HepG2 (cell line): Measurements from ENCODE around the gene SLC6A16. TPM values are rescaled to one million over a fixed set of nuclear protein-coding genes. Genes with fewer than 3 reads are reported as not detected.
A peak's percentile ranks its signal among the peaks of the same experiment; 100 is the strongest.

Experiments used
- ATAC-seq: fragments of 200-7000 bp; cut with Tn5 transposase; 3 replicates; pipeline ENCODE4 v1.9.1; 2020; ENCODE audit warnings: mild to moderate bottlenecking, moderate library complexity
- BruUV-seq: library from RNA; stranded (reverse); fragments of 400-500 nt; replicated peaks from 2 replicates; lab custom pipeline; 2021; lab: Mats Ljungman, UMichigan
- CTCF ChIA-PET: fragments of 300-600 bp; formaldehyde crosslinking; extraction: SDS; loops from one replicate; lab custom pipeline; 2021; ENCODE audit warnings: low total read pairs, inconsistent platforms, low intra/inter-chr PET ratio; lab: Yijun Ruan, JAX
- POLR2A ChIA-PET: fragments of 350-600 bp; sonication (Branson Sonifier 250); formaldehyde crosslinking; loops from one replicate; lab custom pipeline; 2020; ENCODE audit warnings: antibody characterized with exemption, inconsistent platforms; lab: Yijun Ruan, JAX
- DNase-seq: peaks from one replicate; pipeline ENCODE4 v3.0.0-alpha.2; 2015; ENCODE audit warnings: low spot score
- FAIRE-seq: peaks from 3 replicates; lab custom pipeline; 2011; peaks lifted over from hg19 to GRCh38; lab: Jason Lieb, UNC
- H2AFZ ChIP-seq: one replicate; pipeline ENCODE4 v1.6.1; 2011; ENCODE audit warnings: low read length, inconsistent platforms
- H3K27ac ChIP-seq: fragments of 300-600 bp; 3 replicates; pipeline ENCODE4 v1.8.0; 2011; ENCODE audit warnings: mixed run types, mild to moderate bottlenecking, mixed read lengths, low read length, inconsistent platforms; ENCODE audit not compliant: insufficient read depth; ENCODE audit errors: extremely low read length
- H3K27me3 ChIP-seq, 2 experiments: fragments of 200-600 bp in 1 of 2; 2 replicates in 1 of 2; 3 replicates in 1 of 2; pipeline versions ENCODE4 v1.6.0 to v1.8.0; 2011; ENCODE audit warnings: low read length in 2 of 2, mild to moderate bottlenecking in 2 of 2, moderate library complexity in 2 of 2, inconsistent platforms in 1 of 2; ENCODE audit not compliant: insufficient read depth in 2 of 2, control insufficient read depth in 1 of 2
- H3K36me3 ChIP-seq, 2 experiments: fragments of 200-600 bp in 1 of 2; replicated peaks in 1 of 2; 2 replicates in 1 of 2; 3 replicates in 1 of 2; pipeline versions ENCODE4 v1.5.1 to v1.8.0; 2011; ENCODE audit warnings: low read length in 2 of 2, inconsistent platforms in 1 of 2; ENCODE audit not compliant: insufficient read depth in 2 of 2, control insufficient read depth in 1 of 2
- H3K4me1 ChIP-seq: 2 replicates; pipeline ENCODE4 v1.5.1; 2012; ENCODE audit warnings: low read length, inconsistent platforms; ENCODE audit not compliant: insufficient read depth
- H3K4me2 ChIP-seq: 2 replicates; pipeline ENCODE4 v1.6.0; 2011; ENCODE audit warnings: low read depth, low read length, inconsistent platforms
- H3K4me3 ChIP-seq, 3 experiments: fragments of 200-600 bp in 1 of 3; sonication (generic), shearing (Covaris generic) in 1 of 3; replicated peaks in 1 of 3; 2 replicates each; pipeline ENCODE4 v1.5.1; 2011 to 2016; ENCODE audit warnings: low read length in 3 of 3, inconsistent platforms in 2 of 3, low read depth in 2 of 3, mild to moderate bottlenecking in 2 of 3, control low read depth in 1 of 3, mixed read lengths in 1 of 3; ENCODE audit not compliant: insufficient read depth in 1 of 3
- H3K79me2 ChIP-seq: one replicate; pipeline ENCODE4 v1.6.1; 2011; ENCODE audit warnings: low read length, inconsistent platforms; ENCODE audit not compliant: insufficient read depth
- H3K9ac ChIP-seq: 2 replicates; pipeline ENCODE4 v1.6.0; 2011; ENCODE audit warnings: mild to moderate bottlenecking, low read depth, low read length, inconsistent platforms; ENCODE audit not compliant: insufficient read depth
- H3K9me3 ChIP-seq: 2 replicates; pipeline ENCODE4 v1.5.1; 2012; ENCODE audit warnings: mild to moderate bottlenecking, low read length
- H4K20me1 ChIP-seq: 2 replicates; pipeline ENCODE4 v1.6.0; 2011; ENCODE audit warnings: inconsistent platforms, mild to moderate bottlenecking, low read length, moderate library complexity; ENCODE audit not compliant: insufficient read depth
- ATF7 ChIP-seq, 2 experiments: fragments of 450-650 bp in 1 of 2; sonication (generic) in 1 of 2; formaldehyde crosslinking in 1 of 2; IDR thresholded peaks; 2 replicates each; pipeline versions ENCODE4 v1.4.0 to v1.6.1; 2016 to 2020; ENCODE audit warnings: antibody characterized with exemption in 1 of 2, mild to moderate bottlenecking in 1 of 2, missing genetic modification reagents in 1 of 2
- CEBPB ChIP-seq: IDR thresholded peaks from 2 replicates; pipeline ENCODE4 v1.6.1; 2011; ENCODE audit warnings: low read depth, low read length, improper control_type of control experiment, borderline replicate concordance
- TEAD3 ChIP-seq: optimal IDR thresholded peaks from 2 replicates; pipeline ENCODE3; 2016; ENCODE audit warnings: borderline replicate concordance
- ZNF562 ChIP-seq: sonication (generic); formaldehyde crosslinking; IDR thresholded peaks from 2 replicates; pipeline ENCODE4 v1.8.0; 2022; ENCODE audit warnings: missing genetic modification reagents, borderline replicate concordance
- WGBS: methylation state at CpG from one replicate; pipeline ENCODE4 v1.1.6; 2017; ENCODE audit warnings: low lambda C conversion rate; 5-methylcytosine and 5-hydroxymethylcytosine counted together
- in situ Hi-C: cut with HindIII; loops from 2 replicates; pipeline ENCODE4 v1.10.0; 2017; ENCODE audit warnings: low pct_unique_long_range_greater_than_20kb; ENCODE audit not compliant: extremely low pct_ligation_motif_present
- intact Hi-C: fragments of 100-400 bp; cut with micrococcal nuclease; formaldehyde crosslinking; loops from one replicate; pipeline ENCODE4 v1.10.0; 2022; ENCODE audit not compliant: unreplicated experiment
- polyA plus RNA-seq, 8 experiments: library from polyadenylated mRNA; depleted of rRNA in 3 of 8; stranded (reverse) in 7 of 8; unstranded in 1 of 8; fragments of >200 nt; fragmentation: Illumina TruSeq in 4 of 8; extraction: Trizol in 4 of 8; gene quantifications; 2 replicates each; pipeline versions ENCODE4 v1.2.1 to v1.2.3, GENCODE V29; 2011 to 2016; ENCODE audit warnings: low read depth in 4 of 8, missing spikeins in 1 of 8, mixed read lengths in 1 of 8; ENCODE audit not compliant: insufficient read depth in 1 of 8
- total RNA-seq, 5 experiments: library from RNA; depleted of rRNA; stranded (reverse); fragments of >200 nt; fragmentation: Illumina TruSeq; extraction: Trizol; gene quantifications; 2 replicates each; pipeline ENCODE4 v1.2.3, GENCODE V29; 2016; ENCODE audit warnings: low read depth in 1 of 5
- TF ChIP-seq, protein P1 (sequence below), 2 experiments: fragments of 450-650 bp in 1 of 2; sonication (generic) in 1 of 2; formaldehyde crosslinking in 1 of 2; IDR thresholded peaks; 2 replicates each; pipeline versions ENCODE4 v1.6.1 to v1.8.0; 2016 to 2022; ENCODE audit warnings: antibody characterized with exemption in 1 of 2, mild to moderate bottlenecking in 1 of 2, missing genetic modification reagents in 1 of 2

The SLC6A16 gene
- total and polyA plus RNA-seq, 2 of the 13 experiments (the other 11 are each of a cell fraction or from before 2014, with no cell fraction given), result 0.07 to 0.18 TPM

DNA sequence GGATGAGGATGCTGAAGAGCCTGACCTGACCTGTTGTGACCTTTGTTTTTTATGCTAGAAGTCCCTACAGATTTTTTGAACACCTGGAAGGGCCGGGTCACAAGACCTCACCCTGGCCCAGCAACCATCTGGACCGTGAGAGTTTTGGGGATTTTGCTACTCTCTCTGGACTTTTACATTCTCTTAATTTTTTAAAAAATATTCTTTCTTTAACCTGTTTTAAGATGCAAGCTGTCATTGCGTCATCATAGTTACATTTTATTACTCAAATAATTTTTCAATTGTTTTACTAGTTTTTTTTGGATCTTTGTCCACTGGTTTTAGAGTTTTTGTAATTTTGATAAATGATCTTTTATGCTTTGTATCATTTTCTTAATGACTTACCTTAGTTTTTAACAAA is 46.2 kb upstream of the SLC6A16 start:
- no peak overlapping the region for H3K9ac ChIP-seq
- H3K36me3 ChIP-seq, result no peaks in the 10 kb centered on the region
- ATAC-seq, result no peak
- WGBS, result 8% methylated on average over 3 of the region's 3 CpGs
- in situ Hi-C loops (no loop called here), intact Hi-C loops (no loop called here)
- H2AFZ ChIP-seq, result no peak overlapping the region
- no peak overlapping the region for H3K4me2 ChIP-seq
- H3K9me3 ChIP-seq, result peaks cover 11% of the 10 kb centered on the region
- BruUV-seq, result no TSS peak
- no peaks in the 10 kb centered on the region for H4K20me1 ChIP-seq
- FAIRE-seq, result no peak
- ChIA-PET CTCF (no interaction called here), POLR2A (no interaction called here)
- no peaks in the 10 kb centered on the region for H3K4me1 ChIP-seq
- no peak overlapping the region for H3K27ac ChIP-seq
- H3K79me2 ChIP-seq, result no peaks in the 10 kb centered on the region
- DNase-seq, result no peak
- TF ChIP-seq CEBPB (peak; percentile 5; the same call in 1 of the 2 replicates), TEAD3 (CRISPR knock-in tag) (no peak), ATF7 (IDR thresholded peaks at IDR 0.05) (peak; percentile 51), ATF7 (CRISPR knock-in tag; IDR thresholded peaks at IDR 0.05) (no peak)
- peaks cover 1 to 5% of the 10 kb centered on the region in 2 experiments; a peak in 2 of 5 replicates for H3K27me3 ChIP-seq
- no peak overlapping the region for H3K4me3 ChIP-seq

DNA sequence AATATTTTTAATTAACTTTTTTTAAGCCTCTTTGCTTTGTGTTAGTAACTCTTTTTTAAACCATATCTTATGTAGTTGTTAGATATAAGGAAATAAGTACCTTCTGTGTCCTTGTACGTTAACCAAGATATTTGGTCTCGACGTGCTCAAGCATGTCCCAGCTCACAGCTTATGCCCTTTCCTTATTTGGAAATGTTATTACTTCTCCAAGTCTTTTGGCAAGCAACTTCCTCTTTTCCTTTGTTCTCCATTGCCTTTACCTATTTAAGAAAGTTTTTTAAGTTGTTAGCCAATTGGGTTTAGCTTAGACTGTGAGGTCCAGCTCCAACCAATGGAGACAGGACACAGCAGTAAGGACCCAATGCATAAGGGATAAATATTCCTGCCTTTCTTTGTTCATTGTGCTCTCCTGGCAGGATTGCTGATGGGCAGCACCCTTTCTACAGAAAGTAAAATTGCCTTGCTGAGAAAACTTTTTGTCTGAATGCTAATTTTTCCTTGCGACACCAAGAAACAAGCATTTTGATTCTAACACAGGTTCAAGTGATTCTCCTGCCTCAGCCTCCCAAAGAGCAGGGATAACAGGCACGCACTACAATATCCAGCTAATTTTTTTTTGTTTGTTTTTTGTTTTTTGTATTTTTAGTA is 43.8 kb upstream of the SLC6A16 start:
- WGBS, result 56% methylated on average over 5 of the region's 5 CpGs
- FAIRE-seq, result no peak
- POLR2A ChIA-PET, result no interaction called here

More for the DNA sequence above, 43.8 kb upstream of the SLC6A16 start:
- in situ Hi-C loops (no loop called here), intact Hi-C loops (no loop called here)
- Histone ChIP-seq H3K27me3 (peaks cover 1 to 4% of the 10 kb centered on the region in 2 experiments; a peak in 1 of 5 replicates), H3K4me1 (peaks cover 17% of the 10 kb centered on the region), H3K4me3 (no peak overlapping the region), H3K9me3 (peaks cover 11% of the 10 kb centered on the region), H4K20me1 (no peaks in the 10 kb centered on the region), H3K36me3 (no peaks in the 10 kb centered on the region), H3K4me2 (no peak overlapping the region), H2AFZ (no peak overlapping the region), H3K79me2 (no peaks in the 10 kb centered on the region), H3K9ac (no peak overlapping the region), H3K27ac (no peak overlapping the region)
- ATAC-seq, result no peak
- CTCF ChIA-PET, result no interaction called here
- TF ChIP-seq, protein P1, sequence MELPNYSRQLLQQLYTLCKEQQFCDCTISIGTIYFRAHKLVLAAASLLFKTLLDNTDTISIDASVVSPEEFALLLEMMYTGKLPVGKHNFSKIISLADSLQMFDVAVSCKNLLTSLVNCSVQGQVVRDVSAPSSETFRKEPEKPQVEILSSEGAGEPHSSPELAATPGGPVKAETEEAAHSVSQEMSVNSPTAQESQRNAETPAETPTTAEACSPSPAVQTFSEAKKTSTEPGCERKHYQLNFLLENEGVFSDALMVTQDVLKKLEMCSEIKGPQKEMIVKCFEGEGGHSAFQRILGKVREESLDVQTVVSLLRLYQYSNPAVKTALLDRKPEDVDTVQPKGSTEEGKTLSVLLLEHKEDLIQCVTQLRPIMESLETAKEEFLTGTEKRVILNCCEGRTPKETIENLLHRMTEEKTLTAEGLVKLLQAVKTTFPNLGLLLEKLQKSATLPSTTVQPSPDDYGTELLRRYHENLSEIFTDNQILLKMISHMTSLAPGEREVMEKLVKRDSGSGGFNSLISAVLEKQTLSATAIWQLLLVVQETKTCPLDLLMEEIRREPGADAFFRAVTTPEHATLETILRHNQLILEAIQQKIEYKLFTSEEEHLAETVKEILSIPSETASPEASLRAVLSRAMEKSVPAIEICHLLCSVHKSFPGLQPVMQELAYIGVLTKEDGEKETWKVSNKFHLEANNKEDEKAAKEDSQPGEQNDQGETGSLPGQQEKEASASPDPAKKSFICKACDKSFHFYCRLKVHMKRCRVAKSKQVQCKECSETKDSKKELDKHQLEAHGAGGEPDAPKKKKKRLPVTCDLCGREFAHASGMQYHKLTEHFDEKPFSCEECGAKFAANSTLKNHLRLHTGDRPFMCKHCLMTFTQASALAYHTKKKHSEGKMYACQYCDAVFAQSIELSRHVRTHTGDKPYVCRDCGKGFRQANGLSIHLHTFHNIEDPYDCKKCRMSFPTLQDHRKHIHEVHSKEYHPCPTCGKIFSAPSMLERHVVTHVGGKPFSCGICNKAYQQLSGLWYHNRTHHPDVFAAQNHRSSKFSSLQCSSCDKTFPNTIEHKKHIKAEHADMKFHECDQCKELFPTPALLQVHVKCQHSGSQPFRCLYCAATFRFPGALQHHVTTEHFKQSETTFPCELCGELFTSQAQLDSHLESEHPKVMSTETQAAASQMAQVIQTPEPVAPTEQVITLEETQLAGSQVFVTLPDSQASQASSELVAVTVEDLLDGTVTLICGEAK (IDR thresholded peaks at IDR 0.05), result no peak
- TF ChIP-seq, protein P1 (CRISPR knock-in tag; IDR thresholded peaks at IDR 0.05), result no peak
- peak; percentile 50; the same call in 1 of the 2 replicates for TF ChIP-seq ZNF562 (CRISPR knock-in tag)
- no peak for DNase-seq
- no TSS peak for BruUV-seq
